HG02588 (cell line): ENCODE results near the gene HERC5.
"Not testable (repeated sequence)": the region's sequence is repeated elsewhere in the genome, so short reads cannot be mapped to it uniquely, and the experiment has no call there.

Experiments used
- ATAC-seq: cut with Tn5 transposase; IDR thresholded peaks from one replicate; pipeline ENCODE4 v1.9.1; 2021; ENCODE audit warnings: mild to moderate bottlenecking, moderate library complexity; ENCODE audit not compliant: unreplicated experiment

Gene HERC5

DNA sequence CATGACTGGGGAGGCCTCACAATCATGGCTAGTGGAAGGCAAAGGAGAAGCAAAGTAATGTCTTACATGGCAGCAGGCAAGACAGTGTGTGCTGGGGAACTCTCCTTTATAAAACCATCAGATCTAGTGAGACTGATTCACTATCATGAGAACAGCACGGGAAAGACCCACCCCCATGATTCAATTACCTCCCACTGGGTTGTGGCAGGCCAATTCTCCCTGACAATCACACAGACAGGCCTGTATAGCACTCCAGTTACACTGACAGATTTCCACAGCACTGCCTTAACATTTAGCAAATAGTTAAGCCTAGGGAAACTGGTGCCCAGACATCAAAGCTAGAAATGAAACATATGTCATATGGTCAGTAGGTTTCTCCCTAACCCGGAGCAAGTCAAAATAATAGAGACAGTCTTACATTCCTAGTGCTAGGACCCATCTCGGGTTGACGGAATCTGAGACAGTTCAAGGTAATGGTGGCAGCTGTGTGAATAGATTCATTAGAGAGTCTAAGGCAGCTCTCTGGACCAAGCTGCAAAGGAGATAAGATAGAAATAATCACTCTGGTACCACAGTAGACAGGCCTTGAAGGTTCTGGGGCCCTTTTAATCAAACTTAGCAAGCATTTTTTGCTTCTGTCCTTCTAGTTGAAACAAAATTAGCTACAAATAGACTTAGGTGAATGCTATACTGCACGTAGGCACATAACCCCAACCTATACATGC, 9.4 kb upstream of the HERC5 start:
- no peak for ATAC-seq

DNA sequence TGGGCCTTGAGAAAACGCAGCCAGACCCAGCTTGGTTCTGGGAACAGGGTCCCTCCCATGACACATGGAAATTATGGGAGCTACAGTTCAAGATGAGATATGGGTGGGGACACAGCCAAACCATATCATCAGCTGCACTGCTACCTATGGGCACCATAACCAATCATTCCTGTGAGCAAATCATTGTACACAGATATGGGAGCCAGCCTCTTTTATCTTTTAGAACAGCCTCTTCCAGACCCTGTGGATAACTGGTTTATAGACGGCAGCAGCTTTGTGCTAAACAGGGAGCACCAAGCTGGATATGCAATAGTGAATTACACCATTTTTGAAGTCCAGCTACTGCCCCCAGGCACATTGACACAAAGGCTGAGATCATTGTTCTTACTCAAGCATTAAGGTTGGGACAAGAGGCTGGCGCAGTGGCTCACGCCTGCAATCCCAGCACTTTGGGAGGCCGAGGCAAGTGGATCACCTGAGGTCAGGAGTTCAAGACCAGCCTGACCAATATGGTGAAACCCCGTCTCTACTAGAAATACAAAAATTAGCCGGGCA, 8.6 kb upstream of the HERC5 start:
- ATAC-seq = not testable (repeated sequence)

DNA sequence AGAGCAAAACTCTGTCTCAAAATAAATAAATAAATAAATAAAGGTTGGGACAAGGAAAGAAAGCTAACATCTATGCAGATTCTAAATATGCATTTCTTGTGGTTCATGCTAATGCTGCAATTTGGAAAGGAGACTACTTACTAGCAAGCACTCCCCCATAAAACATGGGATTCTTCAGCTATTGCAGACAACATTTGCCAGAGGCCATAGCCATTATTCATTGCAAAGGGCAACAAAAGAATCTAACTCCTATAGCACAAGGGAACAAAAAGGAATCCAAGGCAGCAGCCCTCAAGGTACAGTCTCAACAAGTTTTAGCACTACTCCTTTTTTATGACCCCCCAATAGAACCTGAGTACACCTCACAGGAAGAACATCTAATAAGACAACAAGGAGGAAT, 8.0 kb upstream of the HERC5 start:
- no peak for ATAC-seq

DNA sequence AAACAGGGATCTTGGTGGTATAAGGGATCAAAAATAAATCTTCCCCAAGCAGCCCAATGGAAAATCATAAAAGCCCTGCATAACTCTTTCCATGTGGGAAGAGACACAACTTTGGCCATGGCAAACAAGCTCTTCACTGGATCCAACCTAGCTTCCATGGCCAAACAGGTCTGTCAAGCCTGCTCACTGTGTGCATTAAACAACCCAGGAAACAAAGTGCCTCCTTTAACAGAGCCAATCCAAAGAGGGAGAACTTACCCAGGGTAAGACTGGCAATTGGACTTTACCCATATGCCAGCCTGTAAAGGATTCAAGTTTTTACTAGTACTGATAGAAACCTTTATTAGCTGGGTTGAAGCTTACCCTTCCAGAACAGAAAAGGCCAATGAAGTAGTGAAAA, 7.6 kb upstream of the HERC5 start:
- no peak for ATAC-seq

DNA sequence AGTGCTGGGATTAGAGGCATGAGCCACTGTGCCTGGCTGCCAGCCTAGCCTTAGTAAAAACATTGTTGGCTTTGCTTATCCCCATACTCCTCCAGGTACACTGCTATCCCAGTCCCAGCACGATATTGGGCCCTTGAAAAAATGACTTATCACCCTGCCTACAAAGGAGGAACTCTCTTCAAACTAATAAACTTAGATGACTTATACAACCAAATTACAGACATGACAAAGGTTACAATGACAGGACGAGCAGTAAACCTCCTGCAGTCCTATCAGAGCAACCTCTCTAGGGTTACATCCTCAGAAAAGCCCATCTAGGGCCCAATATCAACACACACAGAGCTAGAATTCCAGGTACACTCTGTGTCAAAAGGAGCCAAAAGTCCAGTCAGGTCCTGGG, 5.7 kb upstream of the HERC5 start:
- ATAC-seq = no peak

DNA sequence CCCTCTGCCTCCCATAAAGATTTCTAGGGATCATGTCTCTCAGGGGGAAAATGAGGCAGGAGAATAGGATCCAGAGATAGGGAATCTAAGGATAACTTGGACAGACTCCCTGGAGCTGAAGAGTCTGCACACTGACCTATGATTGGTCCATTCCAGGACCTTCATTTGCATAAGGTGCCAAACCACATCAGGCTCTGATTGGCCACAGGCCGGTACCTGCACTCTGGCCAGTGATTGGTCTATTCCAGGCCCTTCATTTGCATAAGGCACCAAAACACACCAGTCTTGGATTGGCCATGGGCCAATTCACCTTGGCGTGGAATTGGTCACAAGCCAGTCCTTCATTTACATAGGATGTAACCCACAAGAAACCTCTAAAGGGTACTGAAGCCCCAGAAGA, 4.0 kb upstream of the HERC5 start:
- ATAC-seq = no peak

DNA sequence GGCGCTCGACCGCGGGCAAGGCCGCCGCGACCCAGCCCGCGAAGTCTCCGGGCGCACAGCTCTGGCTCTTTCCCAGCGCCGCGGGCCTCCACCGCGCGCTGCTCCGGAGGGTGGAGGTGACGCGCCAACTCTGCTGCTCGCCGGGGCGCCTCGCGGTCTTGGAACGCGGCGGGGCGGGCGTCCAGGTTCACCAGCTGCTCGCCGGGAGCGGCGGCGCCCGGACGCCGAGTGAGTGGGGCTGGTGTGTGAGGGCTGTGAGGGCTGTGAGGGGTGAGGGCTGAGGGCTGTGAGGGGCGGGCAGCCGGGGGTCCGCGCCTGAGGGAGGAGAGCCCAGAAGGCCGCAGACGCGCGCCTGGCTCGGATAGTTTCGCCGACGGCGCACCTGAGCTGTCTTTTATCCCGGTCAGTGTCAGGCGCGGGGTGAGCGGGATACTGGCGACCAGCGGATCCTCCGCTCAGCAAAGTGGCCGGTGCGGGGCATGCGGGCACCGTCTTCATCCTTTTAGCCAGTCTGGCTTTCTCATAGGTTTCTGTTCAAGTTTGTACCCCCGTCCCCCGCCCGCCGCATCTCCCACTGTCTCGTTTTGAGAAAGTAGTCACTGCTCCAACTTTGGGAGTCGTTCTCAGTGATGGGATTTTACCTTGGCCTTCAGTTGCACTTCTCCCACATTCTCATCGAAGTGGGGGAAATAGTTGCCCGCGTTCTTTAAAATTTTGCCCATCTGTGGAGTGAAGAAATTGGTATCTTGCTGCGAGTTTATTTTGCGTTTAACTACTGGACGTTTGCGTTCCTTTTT, 586 bp downstream of the HERC5 start:
- peak; percentile 37 for ATAC-seq

DNA sequence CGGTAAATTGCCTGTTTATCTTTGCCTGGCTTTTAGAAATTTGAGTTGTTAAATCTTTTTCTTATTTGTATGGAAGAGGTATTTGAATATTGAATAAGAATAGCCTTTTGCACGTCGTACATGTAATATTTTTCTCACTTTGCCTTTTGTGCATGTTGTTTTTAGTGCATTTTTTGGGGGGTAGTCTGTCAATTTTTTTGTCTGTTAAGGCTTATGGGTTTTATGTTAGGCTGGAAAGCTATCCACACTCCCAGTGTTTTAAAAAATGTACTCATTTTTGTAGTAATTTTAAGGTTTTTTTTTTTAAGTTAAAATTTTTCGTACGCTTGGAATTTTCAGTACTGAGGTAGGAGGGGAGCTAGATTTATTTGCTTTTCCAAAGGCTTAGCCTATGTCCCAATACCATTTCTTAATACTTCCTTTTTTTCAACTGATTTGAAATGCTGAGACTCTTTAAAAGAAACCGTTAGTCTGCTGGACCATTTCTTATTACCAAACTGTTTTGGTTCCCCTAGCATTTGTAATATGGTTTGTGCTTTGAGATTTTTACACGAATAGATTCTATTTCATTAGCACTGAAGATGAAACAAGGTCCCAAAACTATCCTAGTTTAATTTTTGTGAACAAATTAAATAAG, 1.3 kb downstream of the HERC5 start:
- ATAC-seq = no peak

DNA sequence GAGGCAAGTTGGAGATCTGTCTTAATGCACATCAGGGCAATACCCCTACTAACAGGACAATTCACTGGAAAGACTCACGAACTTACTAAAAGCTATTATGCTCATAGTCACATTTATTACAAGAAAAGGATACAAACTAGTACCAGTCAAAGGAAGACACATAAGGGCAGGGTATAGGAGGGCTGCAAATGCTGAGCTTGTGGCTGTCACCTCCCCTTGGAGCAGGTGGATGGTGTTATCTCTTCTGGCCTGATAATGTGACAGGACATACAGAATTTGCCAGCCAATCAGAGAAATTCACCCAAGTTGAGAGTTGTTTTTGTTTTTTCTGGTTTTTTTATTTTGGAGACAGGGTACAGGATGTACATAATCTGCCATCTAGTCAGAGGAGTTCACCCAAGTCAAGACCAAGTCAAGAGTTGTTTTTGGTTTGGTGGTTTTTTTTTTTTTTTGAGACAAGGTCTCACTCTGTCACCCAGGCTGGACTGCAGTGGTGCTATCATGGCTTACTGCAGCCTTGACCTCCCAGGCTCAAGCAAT, 8.8 kb downstream of the HERC5 start:
- ATAC-seq = no peak

DNA sequence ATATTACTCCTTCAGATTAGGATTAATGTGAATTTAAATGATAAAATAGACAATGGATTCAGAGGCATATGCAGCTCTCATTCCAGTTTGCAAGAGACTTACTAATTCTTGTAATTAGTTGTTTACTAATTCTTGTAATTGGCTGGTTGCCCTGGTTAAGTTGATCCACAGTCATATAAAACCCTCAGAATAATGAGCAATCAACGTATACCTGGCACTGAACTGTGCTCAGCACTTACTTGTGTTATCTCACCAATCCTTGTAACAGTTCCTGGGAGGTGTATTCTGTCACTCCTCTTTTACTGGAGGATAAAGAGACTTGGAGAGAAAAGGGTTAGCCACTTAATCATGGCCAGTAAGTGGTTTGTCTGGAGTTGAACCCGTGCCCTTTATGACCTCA, 10.5 kb downstream of the HERC5 start:
- no peak for ATAC-seq

DNA sequence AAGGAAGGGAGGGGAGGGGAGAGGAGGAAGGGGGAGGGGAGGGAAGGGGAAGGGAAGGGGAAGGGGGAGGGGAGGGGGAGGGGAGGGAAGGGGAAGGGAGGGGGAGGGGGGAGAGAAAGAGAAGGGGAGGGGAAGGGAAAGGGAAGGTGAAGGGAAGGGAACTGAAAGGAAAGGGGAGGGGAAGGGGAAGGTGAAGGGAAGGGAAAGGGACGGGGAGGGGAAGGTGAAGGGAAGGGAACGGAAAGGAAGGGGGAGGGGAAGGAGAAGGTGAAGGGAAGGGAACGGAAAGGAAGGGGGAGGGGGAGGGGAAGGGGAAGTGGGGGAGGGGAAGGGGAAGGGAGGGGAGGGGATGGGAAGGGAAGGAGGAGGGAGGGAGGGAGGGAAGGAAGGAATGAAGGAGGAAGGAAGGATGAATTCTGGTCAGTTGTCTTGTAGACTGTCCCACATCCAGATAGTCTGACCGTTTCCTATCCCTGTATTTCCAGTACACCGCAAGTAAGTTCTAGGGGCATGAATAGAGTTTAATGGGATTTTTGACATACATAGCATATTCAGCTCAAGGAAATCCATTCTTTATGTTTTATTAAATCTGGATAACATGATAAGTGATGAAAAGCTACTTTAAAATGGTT, 20.4 kb downstream of the HERC5 start:
- no peak for ATAC-seq

DNA sequence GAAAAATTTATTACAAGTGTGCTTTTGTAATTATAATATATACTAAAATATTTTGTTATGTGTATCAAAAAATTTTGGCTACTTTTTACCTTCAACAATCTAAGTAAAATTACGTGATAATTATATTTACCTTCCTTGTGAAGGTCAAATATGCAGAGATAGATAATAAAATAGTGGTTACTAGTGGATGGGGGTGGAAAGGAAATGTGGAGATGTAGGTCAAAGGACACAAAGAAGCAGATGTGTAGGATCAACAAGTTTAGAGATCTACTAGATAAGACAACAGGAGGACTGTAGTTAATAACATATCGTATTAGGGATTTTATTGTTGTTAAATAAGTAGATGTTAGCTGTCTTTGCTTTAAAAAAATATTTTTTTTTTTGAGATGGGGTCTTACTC, 21.3 kb downstream of the HERC5 start:
- no peak for ATAC-seq

DNA sequence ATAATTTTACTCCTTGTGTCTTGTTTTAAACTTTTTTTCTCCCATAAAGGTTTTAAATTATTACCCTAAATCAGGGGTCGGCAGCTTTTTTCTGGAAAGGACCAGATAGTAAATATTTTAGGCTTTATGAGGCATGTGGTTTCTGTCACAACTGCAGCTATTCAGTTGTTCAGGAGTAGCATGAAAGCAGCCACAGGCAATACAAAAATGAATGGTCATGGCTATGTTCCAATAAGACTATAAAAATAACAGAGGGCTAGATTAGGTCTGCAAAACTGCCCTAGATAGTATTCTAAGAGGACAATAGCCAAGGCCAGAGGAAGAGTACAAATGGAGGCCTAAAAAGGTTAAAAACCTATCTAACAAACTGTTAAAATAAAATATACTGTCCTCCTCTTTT, 24.6 kb downstream of the HERC5 start:
- no peak for ATAC-seq

DNA sequence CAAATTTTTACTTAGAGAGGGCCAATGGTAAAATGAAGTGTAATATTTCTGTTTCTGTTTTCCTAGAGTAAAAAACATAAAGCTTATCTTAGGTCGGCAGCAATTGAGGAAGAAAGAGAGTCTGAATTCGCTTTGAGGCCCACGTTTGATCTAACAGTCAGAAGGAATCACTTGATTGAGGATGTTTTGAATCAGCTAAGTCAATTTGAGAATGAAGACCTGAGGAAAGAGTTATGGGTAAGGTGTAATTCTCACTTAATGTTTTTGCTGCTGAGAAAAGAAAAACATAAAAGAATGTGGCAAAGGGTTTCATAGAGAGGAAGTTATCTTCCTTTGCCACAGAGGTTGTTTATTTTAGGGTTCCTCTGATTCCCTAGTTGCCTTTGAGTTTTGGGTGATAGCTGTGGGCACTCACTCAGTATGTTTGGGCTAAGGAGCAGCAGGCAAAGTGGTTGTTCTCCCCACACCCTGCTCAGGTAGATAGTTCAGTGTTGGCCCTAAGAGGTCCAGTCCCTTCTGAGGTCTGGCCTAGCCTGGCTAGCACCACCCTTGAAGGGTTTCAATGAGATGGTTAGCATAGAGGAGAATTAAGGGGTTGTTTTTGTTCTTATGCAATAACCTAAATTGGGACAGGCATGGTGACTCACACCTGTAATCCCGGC, 32.3 kb downstream of the HERC5 start:
- no peak for ATAC-seq

DNA sequence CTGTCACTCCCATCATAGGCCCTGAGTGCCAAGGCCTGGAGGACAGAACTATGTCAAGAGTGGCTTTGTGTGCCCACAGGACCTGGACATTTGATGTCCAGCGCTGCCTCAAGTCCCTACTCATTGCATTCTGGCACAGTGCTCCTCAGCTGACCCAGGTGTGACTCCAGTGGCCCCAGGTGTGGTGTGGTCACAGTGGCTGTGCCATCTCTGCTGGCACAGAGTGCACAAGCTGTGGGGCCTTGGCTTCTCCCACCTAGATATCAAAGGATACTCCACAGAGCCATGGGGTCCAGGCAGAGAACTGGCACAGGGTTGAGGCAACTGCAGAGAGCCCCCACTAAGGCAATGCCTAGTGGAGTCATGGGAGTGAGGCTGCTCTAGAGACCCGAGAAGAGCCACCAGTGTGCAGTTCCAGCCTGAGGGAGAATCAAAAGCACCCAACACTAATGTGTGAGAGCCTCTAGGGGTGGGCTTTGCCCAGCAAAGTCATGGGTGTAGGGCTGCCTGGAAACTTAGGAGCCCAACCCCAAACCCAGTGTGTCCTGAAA, 41.0 kb downstream of the HERC5 start:
- no peak for ATAC-seq

DNA sequence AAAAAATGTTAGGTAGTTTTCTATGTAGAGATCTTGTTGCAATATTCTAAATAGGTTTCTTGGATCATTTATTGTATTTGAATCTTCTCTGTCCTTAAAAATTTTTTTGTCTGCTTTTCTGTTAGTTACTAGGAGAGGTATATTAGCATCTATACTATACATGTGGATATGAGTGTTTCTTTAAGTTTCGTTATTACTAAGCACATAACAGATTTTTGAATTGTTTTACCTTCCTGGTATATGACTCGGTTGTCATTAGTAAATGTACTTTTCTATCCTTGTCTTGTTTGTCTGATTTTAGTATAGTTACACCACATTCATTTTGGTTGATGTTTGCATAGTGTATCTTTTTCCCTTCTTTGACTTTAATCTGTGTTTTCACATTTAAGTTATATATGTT, 46.4 kb downstream of the HERC5 start:
- ATAC-seq = no peak

DNA sequence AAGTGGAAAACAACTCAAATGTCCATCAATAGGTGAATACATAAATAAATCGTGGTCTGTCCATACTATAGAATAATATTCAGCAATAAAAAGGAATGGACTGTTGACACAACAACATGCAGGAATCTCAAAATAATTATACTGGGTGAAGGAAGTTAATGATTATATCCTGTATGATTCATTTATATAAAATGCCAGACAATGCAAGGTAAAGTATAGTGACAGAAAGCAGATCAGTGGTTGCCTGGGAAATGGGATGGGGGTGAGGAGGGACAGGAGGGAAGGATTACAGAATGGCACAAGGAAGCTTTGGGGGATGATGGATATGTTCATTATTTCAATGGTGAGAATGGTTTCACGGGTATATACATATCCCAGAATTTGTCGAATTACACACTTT, 54.3 kb downstream of the HERC5 start:
- ATAC-seq = no peak

DNA sequence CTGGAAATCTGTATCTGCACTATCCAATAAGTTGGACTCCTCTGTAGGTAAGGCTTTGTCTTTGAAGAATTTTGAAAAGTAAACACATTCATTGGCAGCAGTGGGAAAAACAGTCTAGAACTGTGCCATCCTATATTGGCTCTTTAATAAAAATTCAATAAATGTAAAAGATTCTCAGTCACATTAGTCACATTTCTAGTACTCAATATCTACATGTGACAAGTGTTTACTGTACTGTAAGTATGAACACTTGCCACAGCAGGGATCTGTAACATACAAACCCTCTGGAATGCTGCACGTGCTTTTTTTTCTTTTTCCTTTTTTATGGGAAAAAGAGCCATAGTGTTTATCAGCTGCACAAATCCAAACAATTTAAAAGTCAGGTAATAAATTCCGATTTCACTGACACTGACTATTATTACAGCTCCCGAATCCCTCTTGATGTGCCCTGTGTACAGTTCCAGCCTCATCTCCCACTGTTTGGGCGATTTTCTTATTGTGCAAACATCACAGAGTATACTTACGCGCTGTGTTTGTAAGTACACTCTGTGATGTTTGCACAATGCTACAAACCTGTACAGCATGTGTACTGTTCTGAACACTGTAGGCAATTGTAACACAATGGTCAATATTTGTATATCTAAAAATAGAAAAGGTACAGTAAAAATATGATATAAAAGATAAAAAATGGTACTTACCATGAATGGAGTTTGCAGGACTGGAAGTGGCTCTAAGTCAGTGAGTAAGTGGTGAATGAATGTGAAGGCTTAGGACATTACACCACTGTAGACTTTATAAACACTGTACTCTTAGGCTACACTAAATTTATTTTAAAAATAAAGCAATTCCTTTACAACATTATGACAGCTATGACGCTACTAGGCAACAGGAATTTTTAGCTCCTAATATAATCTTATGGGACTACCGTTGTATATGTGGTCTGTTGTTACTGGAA, 57.9 kb downstream of the HERC5 start:
- no peak for ATAC-seq

DNA sequence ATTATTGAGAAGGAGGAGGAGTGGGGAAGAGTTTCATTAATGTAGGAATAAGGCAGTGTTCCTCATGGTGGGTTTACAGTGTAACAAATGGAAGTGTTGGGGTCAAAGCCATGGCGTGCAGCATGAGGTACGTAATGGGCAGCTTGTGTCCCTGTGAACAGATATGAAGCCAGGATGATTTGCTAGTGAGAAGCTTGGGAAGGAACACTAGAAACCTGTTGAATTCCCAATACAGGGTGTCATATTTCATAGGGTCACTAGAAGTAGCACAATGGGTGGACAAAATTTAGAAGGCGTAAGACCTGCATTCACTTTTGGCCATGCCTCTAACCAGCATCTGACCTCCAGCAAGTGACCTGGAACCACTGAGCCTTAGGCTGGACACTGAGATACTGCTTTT, 59.8 kb downstream of the HERC5 start:
- no peak for ATAC-seq
